Measurements from ENCODE around the gene HELZ2. TPM values are rescaled to one million over a fixed set of nuclear protein-coding genes. Genes with fewer than 3 reads are reported as not detected.

The HELZ2 gene
- total RNA-seq, 1 experiment from 2014 or later: 135 TPM

GRCh38 chr20:63619505-63619904, 45.5 kb upstream of the HELZ2 start:
- Mint-ChIP-seq H3K36me3 (ENCODE audit: insufficient read depth, unreplicated experiment) (peaks cover 6% of the 10 kb centered on the region), H3K27ac (ENCODE audit: unreplicated experiment) (no peak overlapping the region), H3K4me3 (ENCODE audit: low read depth, unreplicated experiment) (no peak overlapping the region), H3K4me1 (ENCODE audit: low read depth, unreplicated experiment) (no peaks in the 10 kb centered on the region), H3K27me3 (ENCODE audit: unreplicated experiment) (no peaks in the 10 kb centered on the region), H3K9me3 (ENCODE audit: low read depth, unreplicated experiment) (peaks cover 5% of the 10 kb centered on the region)
- intact Hi-C loops (cut with micrococcal nuclease; ENCODE audit: unreplicated experiment): no loop called here
- no peak for TF ChIP-seq CTCF (IDR thresholded peaks at IDR 0.05; ENCODE audit: unreplicated experiment)
- no TSS peak for BruUV-seq (replicated peaks)
- CTCF ChIA-PET: interaction anchor here (0.6 kb wide), 1 partner anchor 62 kb away, joined by 7 read pairs; no protein-coding TSS in a partner anchor
- DNase-seq: no peak

- Mint-ChIP-seq H3K36me3 (ENCODE audit: insufficient read depth, unreplicated experiment) (peaks cover 6% of the 10 kb centered on the region), H3K4me3 (ENCODE audit: low read depth, unreplicated experiment) (no peak overlapping the region), H3K27ac (ENCODE audit: unreplicated experiment) (no peak overlapping the region), H3K27me3 (ENCODE audit: unreplicated experiment) (no peaks in the 10 kb centered on the region), H3K9me3 (ENCODE audit: low read depth, unreplicated experiment) (peaks cover 5% of the 10 kb centered on the region), H3K4me1 (ENCODE audit: low read depth, unreplicated experiment) (no peaks in the 10 kb centered on the region)
- BruUV-seq (replicated peaks): no TSS peak
- CTCF ChIA-PET: interaction anchor here (0.7 kb wide), 1 partner anchor 264 kb away, joined by 3 read pairs; no protein-coding TSS in a partner anchor
- DNase-seq: no peak
- no peak for TF ChIP-seq CTCF (IDR thresholded peaks at IDR 0.05; ENCODE audit: unreplicated experiment)
- intact Hi-C loops (cut with micrococcal nuclease; ENCODE audit: unreplicated experiment): no loop called here
Measured at GRCh38 chr20:63619086-63619485, 45.0 kb upstream of the HELZ2 start.

GRCh38 chr20:63618291-63618980, 44.4 kb upstream of the HELZ2 start:
- CTCF ChIA-PET: interaction anchor here (0.6 to 0.7 kb wide), 2 partner anchors 166 to 265 kb away, joined by 3 to 6 read pairs; no protein-coding TSS in a partner anchor
- H3K36me3 Mint-ChIP-seq (ENCODE audit: insufficient read depth, unreplicated experiment): peaks cover 6% of the 10 kb centered on the region
- no peak overlapping the region for H3K4me3 Mint-ChIP-seq (ENCODE audit: low read depth, unreplicated experiment)
- BruUV-seq (replicated peaks): no TSS peak
- H3K27me3 Mint-ChIP-seq (ENCODE audit: unreplicated experiment): no peaks in the 10 kb centered on the region
- H3K4me1 Mint-ChIP-seq (ENCODE audit: low read depth, unreplicated experiment): no peaks in the 10 kb centered on the region
- no peak for DNase-seq
- no peak for TF ChIP-seq CTCF (IDR thresholded peaks at IDR 0.05; ENCODE audit: unreplicated experiment)
- no peak overlapping the region for H3K27ac Mint-ChIP-seq (ENCODE audit: unreplicated experiment)
- peaks cover 5% of the 10 kb centered on the region for H3K9me3 Mint-ChIP-seq (ENCODE audit: low read depth, unreplicated experiment)
- intact Hi-C loops (cut with micrococcal nuclease; ENCODE audit: unreplicated experiment): no loop called here

- CTCF ChIA-PET: interaction anchor here (0.6 kb wide), 1 partner anchor 167 kb away, joined by 6 read pairs; no protein-coding TSS in a partner anchor
- intact Hi-C loops (cut with micrococcal nuclease; ENCODE audit: unreplicated experiment): no loop called here
- peaks cover 6% of the 10 kb centered on the region for H3K36me3 Mint-ChIP-seq (ENCODE audit: insufficient read depth, unreplicated experiment)
Measured at GRCh38 chr20:63617876-63618265, 43.8 kb upstream of the HELZ2 start.

More at GRCh38 chr20:63617876-63618265, 43.8 kb upstream of the HELZ2 start:
- DNase-seq: no peak
- no TSS peak for BruUV-seq (replicated peaks)
- H3K27ac Mint-ChIP-seq (ENCODE audit: unreplicated experiment): no peak overlapping the region
- H3K9me3 Mint-ChIP-seq (ENCODE audit: low read depth, unreplicated experiment): peaks cover 5% of the 10 kb centered on the region
- H3K4me1 Mint-ChIP-seq (ENCODE audit: low read depth, unreplicated experiment): no peaks in the 10 kb centered on the region
- no peak for TF ChIP-seq CTCF (IDR thresholded peaks at IDR 0.05; ENCODE audit: unreplicated experiment)
- H3K4me3 Mint-ChIP-seq (ENCODE audit: low read depth, unreplicated experiment): no peak overlapping the region
- H3K27me3 Mint-ChIP-seq (ENCODE audit: unreplicated experiment): no peaks in the 10 kb centered on the region

All from Calu3 (cell line).